Activated CD8-positive, alpha-beta memory T cell treated with anti-CD3 and anti-CD28 coated beads, Interleukin-2, amount 50 U/mL, for 48 hours (primary cell): ENCODE measurements around the gene VASH2.
"Not testable (repeated sequence)": the region's sequence is repeated elsewhere in the genome, so short reads cannot be mapped to it uniquely, and the experiment has no call there.

Experiments used
- DNase-seq: peaks from one replicate; pipeline ENCODE4 v3.0.0-alpha.2; 2020

VASH2 gene

DNA sequence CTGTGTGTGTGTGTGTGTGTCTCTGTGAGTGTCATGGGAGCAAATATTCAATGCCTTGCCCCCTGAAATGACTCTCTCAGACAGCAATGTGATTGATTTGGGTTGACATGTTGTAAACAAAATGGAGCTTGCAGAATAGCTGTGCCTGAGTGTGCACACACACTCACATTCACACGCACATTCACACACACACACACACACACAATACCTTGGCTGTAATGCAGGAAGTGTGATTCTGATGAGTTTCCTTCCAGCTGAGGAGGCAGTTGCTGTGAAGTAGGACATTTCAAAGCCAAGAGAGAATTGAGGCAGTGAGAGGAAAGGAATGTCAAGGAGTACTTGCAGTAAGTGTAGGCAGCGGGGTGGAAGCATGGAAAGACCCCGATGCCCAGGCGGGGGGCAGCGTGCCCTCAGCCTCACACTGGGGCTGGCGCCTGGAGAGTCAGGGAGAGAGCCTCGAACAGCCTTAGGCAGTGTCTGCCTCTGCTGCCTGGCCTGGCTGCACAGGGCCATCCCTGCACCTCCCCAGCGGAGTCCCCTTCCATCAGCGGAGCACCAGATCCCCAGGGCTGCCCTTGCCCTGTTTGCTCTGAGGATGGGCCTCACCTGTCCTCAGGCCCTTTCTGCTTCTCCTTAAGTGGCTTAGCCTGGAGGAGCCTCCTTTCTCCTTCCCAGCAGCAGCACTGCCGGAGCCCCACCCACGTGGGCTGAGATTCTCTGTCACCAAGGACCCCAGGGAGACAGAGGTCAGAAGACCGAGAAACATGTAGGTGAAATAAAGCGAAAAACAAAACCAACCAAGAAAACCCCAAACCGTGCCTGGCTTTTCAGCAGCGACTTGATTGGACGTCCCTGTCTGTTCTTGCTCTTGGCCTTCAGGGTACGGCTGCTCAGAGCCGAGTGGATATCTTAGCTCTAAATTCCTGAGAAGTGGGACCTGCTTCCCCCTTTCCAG, 9.2 kb downstream of the VASH2 start:
- DNase-seq: no peak

DNA sequence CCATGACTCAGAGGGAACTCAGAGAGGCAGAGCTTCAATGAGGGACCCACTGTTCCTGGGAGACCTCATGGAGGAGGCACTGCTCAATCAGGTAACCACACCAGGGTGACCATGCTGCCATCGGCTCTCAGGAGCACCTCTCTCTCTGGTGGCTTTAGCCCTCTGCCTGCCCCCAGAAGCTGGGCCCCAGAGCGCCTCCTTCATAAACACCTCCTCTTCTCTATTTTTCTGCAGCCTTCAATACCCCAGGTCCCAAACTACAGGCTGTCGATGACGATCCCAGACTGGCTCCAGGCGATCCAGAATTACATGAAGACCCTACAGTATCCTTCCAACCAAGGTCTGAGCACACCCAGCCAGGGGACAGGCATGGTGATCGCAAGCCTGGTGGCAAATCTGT, 10.6 kb downstream of the VASH2 start:
- DNase-seq: no peak

DNA sequence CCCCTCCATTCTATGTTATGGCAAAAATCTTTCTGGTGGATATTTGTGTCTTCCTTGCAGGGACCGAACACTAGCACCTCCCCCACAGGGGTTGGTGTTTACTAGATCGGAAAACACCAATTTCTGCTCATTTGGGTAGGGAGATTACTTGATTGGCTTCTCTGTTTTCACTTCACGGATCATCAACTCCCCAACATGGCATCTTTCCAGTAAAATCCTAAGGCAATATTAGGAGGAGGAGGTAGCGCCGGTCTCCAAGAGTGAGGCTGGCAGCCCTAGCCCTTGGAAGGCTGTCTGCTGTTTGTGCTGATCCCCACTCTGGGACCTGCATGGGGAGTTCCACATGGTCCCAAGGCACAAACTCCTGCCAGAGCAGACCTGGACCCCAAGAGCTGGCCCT, 12.2 kb downstream of the VASH2 start:
- no peak for DNase-seq

DNA sequence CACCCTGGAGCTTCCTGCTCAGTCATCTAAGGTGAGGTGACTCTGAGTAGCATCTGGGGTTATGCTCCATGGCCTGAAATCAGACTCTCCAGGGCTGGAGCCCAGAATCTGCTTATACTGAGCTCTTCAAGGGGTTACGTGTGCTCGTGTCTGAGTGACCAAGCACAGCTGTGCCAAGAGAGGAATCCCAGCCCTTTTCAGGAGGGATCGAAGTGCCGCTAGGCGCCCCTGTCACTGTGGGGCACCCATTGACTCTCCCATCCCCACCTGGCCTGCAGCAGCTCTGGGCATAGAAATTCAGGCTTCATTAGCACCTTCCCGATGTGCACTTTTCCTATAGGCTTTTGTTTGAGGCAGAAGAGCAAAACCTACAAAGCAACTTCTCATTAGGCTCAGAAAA, 13.8 kb downstream of the VASH2 start:
- no peak for DNase-seq

DNA sequence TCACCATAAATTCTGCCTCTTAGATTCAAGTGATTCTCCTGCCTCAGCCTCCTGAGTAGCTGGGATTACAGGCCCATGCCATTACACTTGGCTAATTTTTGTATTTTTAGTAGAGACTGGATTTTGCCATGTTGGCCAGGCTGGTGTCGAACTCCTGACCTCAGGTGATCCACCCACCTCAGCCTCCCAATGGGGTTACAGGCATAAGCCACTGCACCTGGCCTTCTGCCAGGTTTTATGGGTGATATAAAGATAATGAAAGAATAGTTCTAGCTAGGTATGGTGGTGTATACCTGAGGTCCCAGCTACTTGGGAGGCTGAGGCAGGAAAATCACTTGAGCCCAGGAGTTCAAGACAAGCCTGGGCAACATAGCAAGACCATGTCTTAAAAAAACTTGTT, 14.7 kb downstream of the VASH2 start:
- not testable (repeated sequence) for DNase-seq

DNA sequence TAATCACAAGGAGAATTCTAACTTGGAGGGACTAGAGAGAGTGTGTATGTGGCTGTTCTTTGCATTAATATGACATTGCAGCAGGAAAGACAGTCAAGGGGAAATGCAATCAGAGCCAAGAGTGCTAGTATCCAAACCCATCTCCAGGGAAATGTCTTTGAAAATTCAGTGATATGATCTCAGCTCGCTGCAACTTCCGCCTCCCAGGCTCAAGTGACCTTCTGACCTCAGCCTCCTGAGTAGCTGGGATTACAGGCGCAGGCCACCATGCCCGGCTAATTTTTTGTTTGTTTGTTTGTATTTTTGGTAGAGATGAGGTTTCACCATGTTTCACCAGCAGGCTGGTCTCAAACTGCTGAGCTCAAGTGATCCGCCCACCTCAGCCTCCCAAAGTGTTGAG, 16.3 kb downstream of the VASH2 start:
- no peak for DNase-seq

DNA sequence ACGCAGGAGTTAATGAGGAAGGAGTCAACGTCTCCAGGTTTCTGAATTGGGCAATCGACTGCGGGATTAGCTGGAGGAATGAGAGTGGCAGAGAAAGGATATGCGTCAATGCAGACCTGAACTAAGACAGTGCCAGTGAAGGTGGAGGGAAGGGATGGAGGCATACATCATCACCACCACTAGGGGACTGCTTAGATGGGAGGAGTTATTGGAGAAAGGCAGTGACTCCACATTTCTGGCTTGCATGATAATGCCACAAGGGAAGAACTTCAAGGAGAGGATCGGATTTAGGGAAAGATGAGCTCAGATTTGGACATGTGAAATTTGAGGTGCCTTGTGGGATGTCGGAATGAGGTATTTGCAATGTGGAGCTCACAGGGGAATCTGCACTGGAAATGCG, 17.5 kb downstream of the VASH2 start:
- DNase-seq: no peak

DNA sequence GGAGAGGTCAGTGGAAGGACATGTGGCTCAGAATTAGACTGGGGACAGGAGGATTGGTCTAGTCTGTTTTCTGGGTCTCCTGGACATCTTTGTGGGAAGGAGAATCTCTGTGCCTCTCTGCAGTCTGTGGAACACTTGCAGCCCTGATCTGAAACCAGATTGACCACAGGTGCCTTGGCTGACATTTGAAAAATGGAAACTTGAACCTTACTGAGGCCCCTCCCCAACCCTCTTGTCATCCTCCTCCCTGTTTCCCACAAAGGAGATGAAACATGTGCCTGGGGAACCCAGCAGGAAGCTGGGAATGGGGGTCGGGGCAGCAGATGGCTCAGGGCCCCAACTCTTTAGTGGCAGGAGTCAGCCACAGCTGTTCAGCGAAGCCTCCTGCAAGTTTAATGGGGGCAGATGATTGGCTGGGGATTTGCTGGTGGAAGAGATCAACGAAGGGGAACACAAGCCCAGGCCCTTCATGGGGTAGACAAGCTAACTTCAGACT, 18.1 kb downstream of the VASH2 start:
- no peak for DNase-seq

DNA sequence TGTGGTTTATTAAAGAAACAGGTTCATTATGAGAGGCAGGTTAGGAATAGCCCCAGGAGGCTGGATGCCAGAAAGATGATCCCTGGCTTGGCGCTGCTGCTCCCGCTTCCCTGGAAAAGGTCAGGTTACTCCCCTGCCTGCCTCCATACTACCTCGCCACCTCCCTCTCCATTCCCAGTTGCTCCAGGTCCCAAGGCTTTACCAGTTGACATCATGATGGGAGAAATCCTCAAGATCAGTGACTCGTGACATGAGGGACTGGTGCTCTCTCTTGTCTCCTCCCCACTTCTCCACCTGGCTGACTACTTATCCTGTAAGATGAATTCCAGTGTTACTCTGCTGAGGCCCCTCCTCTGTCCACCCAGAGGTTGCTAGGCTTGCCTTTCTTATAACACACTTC, 19.7 kb downstream of the VASH2 start:
- peak; percentile 10 for DNase-seq

DNA sequence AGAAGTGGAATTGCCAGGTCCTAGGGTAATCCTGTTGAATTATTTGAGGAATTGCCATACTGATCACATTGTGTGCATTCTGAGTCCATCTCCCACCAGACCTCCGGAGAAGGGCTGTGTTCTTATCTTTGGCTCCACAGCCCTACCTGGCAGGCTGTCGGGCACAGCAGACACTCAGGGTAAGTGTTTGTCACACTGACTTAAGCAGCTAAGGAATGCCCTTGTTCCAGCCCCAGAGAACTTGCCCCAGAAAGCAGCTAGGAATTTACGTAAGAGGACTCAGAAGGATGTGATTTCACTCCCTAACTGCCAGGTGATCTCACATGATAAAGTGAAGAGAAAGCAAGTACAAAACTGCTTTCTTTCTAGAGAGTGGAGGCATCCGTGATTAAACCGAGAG, 21.0 kb downstream of the VASH2 start:
- DNase-seq: peak; percentile 23

DNA sequence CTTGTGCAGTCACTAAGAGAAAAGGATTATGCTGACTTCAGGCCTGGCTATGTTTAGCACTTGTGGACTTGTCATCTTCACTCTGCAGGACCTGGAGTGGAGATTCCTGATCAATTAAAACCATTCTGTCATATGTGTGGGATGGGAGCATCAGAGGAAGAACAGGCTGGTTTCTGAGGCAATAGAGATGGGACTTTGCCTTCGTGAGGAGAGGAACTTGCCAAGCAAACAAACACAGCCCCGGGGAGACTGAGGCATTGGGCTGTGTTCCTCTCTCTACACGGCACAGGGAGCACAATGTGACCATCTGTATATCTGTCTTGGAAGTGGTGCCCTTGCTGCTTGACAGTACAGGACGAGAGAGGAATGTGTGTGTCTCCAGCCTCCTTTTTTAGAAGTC, 23.1 kb downstream of the VASH2 start:
- DNase-seq: peak; percentile 23

DNA sequence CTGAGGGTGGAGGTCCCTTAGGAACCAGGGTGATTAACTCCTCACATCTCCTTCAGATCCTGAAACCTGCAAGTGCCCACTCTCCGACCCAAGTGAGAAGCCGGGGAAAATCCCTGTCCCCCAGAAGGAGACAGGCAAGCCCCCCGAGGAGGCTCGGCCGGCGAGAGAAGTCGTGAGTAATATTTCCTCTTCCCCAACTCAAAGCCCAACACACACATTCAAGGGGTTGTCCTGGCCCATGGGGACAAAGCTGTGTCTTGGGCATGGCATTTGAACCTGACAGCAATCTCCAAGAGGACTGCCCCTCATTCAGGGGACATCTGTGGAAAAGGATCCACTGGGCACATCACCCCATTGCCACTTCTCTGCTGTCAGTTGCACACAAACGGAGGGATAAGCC, 23.6 kb downstream of the VASH2 start:
- peak; percentile 15 for DNase-seq

DNA sequence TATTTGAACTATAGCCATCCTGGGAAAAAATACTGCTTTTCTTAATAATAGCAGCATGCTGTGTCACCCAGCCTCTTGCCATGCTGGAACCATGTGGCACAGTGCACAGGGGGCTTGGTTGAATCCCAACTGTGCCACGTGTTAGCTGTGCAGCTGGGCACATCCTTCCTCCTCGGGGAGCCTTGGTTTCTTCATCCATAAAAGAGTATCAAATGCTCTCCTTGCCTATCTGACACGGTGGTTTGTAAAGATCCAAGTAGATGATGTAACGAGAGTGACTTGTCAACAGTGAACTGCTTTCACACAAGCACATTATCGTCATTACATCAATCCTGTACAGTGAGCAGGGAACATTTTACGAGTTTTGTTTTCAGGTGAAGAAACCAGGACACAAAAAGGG, 24.4 kb downstream of the VASH2 start:
- peak; percentile 4 for DNase-seq

DNA sequence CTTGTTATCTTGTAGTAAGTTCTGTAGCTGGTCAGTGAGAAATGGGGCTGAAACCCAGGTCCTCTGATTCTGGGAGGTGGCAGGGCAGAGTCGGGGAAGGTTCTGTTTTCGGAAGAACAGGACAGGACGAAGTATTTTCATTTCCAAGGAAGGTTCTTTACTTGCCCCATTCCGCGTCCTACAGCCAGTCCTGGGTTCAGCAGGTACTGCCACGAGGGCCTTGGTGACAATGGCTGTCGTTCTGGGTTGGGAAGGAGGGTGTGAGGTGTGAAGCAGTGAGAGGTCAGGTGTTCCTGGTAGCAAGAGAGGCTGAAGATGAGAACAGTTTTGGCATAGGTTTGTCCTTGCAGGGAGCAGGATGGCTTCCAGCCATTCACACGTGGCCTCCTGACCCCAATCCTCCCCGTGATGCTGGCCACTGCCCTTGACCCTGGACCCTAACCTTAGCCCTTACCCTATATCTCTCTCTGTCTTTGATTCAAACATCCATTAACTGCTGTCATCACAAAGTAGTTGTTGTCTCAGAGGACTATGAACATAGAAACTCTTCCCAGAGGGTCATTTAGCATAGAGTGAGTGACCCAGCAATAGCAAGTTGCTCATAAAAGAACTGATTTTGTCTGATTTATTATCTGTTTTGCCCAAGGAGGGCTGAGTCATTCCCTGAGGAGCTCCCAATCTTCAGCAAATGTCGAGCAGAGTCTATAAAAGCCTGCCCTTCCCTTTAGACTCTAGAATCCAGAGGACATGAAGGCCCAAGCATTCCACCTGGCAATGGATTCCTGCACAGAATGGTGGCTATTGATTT, 25.0 kb downstream of the VASH2 start:
- DNase-seq: peak; percentile 20

DNA sequence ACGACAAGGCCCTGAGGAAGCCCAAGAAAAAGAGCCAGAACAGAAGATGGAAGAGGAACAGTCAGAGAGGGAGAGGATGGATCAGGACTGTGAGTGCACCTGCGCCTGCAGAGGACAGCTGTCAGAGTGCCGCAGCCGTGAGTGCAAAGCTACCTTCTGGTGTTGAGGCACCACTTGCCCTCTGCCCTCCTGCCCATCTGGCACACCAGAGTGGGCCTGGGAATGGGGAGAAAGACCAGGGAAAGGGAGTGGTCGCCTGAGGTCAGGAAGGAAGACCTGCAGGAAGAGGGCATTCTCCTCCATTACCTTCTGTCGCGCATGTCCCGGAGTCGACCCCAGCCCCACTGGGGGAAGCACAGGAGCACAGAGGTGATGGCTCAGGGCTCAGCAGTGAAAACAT, 26.2 kb downstream of the VASH2 start:
- DNase-seq: peak; percentile 37

DNA sequence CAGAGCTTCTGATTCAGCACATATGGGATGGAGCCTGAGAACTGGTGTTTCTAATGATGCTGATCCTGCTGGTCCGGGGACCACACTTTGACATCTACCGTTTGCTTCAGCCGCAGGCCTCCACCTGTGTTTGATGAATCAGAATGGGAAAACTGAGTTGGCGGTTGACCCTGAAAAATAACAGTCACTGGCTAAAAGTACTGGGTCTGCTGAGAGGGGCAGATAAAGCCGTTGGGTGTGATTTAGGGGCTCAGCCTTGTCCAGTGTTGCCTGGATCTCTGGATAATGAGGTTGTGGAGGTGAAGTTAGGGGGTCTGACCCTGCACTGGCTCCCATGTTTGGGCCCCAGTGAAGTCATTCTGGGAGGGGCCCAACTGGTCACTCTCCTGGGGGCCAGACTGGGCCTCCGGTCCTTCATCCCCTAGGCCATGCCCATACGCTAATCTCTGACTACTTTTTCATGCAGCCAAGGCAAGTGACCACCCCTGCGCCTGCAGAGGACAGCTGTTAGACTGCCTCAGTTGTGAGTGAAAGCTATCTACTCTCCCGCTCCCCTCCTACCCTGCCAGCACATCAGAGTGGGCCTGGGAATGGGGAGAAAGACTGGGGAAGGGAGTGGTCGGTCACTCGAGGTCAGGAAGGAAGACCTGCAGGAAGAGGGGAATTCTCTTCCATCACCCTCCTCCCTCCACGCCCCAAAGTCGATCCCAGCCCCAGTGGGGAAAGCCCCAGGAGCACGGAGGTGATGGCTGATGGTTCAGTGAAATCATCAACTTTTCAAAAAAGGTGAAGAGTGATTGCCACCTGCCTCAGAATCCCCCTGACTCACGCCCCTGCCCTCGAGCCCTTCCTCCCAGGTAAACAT, 27.7 kb downstream of the VASH2 start:
- no peak for DNase-seq

DNA sequence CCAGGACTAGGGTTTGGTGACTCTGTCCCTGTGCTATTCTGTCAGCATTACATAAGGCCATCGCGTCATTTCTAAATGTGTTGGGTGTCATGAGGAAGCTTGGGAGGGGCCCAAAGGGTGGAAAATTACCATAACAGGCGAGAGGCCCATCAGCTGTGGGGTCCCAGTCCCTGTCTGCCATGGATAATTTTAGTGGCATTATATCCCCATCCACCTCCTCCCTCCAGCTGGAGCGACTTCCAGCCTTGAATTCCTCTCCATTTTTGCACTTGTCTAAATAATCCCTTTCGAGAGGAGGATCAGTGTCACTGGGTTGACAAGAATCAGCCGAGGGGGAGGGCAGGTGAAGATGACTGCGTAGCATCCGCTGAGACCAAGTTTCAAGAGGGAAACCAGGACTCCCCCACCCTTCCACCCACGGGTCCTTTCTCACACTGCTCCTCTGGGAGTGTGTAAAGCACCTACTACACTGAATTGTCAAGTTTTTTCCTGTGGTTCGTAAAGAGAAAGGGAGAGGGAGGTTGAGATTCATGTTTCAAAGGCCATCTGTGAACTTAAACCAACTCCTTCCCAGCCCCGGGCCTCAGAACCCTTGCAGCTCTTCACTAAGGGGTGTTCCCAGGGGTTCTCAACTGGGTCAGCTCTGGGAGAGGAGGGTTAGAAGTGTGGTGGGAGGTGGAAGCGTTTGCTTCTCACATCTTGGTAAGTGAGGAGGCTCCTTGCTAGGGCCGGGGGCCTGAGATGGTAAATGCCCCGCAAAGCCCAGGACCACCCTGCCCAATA, 29.2 kb downstream of the VASH2 start:
- no peak for DNase-seq

DNA sequence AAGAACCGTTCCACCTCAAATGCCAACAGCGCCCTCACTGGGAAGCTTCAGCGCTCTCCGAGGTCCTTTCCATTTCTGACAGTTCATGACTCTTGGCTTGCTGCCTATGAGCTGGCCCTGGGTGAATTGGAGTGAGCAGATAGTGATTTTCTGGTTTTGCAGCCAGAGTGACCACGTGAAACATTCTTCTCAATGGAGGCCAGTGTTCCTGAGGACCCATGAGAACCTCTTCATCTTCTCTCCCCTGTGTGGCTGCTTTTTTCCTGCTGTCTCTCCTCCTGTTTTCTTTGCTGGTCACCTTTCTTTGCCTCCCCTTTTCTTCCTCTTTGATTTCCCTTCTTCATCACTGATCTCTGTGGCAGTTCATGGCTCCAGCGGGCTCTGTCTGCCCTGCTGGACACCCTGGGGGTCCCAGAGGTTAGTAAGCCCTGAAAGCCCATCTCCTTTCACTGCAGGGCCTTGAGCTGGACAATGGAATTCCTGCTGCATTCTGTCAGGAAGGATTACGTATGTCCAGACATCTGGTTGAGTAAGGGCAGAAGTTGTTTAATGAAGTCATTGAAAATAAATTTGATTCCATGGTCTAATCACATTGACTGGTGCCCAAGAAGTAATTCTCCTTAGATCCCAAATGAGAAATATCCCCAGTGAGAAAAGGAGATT, 29.9 kb downstream of the VASH2 start:
- no peak for DNase-seq

DNA sequence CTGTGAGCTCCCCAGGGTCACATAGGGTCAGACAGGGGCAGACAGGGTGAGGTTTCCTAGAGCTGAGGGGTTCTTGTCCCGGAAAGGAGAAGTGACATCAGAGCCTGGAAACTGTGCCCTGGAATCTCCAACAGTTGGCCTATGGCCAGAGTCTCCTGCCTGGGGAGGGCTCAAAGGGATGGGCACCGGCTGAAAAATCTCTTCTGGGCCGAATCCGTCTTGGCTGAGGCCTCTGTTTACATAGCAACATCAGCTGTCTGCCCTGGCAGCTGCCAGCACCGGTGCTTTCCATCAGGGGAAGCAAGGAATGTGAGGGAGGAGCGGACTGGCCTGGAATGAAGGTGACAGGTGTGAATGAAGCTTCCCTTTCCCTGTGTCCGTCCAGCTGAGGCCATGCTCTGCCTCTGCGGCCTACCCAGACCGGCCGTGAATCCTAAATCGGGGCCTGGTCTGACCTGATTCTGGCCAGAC, 30.7 kb downstream of the VASH2 start:
- DNase-seq: no peak

DNA sequence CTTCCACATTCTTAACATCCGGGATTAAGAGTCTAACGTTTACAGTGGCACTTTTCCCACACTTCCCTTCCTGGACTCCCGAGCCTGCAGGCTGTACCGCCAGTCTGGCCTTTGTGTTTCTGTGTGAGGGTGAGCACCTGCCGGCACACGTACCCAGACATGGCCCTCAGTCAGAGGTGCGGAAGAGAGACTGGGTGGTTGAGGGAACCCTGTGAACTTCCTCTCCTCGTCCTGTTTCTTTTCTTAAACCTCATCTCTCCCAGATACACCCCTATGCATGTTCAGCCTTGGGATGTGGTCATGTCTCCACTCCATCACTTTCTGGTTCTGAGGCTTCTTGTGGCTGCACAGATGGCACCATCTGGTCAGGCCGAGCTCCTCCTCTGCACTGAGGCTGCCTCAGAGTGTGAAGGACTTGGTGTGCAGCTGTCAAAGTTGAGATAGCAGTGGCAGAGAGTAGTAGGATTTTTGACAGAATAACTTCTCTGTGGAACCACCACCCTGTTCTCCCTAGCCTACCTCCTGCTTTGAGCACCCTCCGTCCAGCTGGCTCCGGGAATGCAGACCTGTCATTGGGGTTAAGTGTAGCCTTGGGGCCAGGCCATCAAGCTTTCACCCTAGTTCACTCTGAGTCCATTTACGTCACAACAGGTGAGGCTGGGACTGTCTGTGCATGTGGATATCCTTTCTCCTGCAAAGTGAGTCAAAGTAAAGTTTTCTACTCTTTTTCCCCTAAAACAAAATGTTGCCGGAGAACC, 31.4 kb downstream of the VASH2 start:
- no peak for DNase-seq
